Measurements from ENCODE around the gene HIBADH.

- TF ChIP-seq CTCF (conservative IDR thresholded peaks at IDR 0.05; ENCODE audit: low read depth, low read length) = no peak
- TF ChIP-seq POLR2A (IDR thresholded peaks at IDR 0.05; ENCODE audit: low read depth, low read length) = no peak
- TF ChIP-seq RAD21 (IDR thresholded peaks at IDR 0.05; ENCODE audit: low read length) = no peak
- no peak for TF ChIP-seq BHLHE40 (IDR thresholded peaks at IDR 0.05; ENCODE audit: low read depth, low read length)
- TF ChIP-seq ELK1 (IDR thresholded peaks at IDR 0.05; ENCODE audit: borderline replicate concordance, low read depth, low read length) = no peak
These were observed 7.5 kb downstream of the HIBADH start for GRCh38 chr7:27655184-27655583.

Data from IMR-90 (cell line).